Pancreas (tissue), 10 donors: ENCODE results near the gene FCAMR. TPM values are rescaled to one million over a fixed set of nuclear protein-coding genes. Genes with fewer than 3 reads are reported as not detected.
A peak's percentile ranks its signal among the peaks of the same experiment; 100 is the strongest.

Source experiments
- ATAC-seq, 4 donors: fragments of 200-7000 bp; cut with Tn5 transposase; one replicate each; pipeline versions ENCODE4 v1.8.0 to v1.9.1; 2020; ENCODE audit warnings: mild to moderate bottlenecking in 4 of 4, moderate library complexity in 4 of 4
- DNase-seq, 6 donors: peaks; one replicate each; pipeline ENCODE4 v3.0.0-alpha.2; 2020
- FAIRE-seq: peaks from 2 replicates; lab custom pipeline; 2012; peaks lifted over from hg19 to GRCh38; lab: Jason Lieb, UNC
- H3K27ac ChIP-seq, 4 donors: fragments of 200-600 bp; sonication (generic); 1 replicate in 3 of 4; 2 replicates in 1 of 4; pipeline versions ENCODE4 v1.5.0 to v1.8.0; 2020
- H3K27me3 ChIP-seq, 4 donors: fragments of 200-600 bp; one replicate each; pipeline ENCODE4 v1.8.0; 2021
- H3K36me3 ChIP-seq, 3 donors: fragments of 200-600 bp; sonication (generic) in 1 of 3; one replicate each; pipeline versions ENCODE4 v1.5.0 to v1.8.0; 2020 to 2021
- H3K4me1 ChIP-seq, 3 donors: fragments of 200-600 bp; one replicate each; pipeline ENCODE4 v1.8.0; 2021
- H3K4me3 ChIP-seq, 4 donors: fragments of 200-600 bp; sonication (generic) in 2 of 4; one replicate each; pipeline versions ENCODE4 v1.5.0 to v1.8.0; 2020 to 2021
- H3K9me3 ChIP-seq, 4 donors: fragments of 200-600 bp; one replicate each; pipeline ENCODE4 v1.8.0; 2021
- CTCF ChIP-seq, 4 donors: fragments of 200-600 bp; sonication (generic) in 3 of 4; IDR thresholded peaks; one replicate each; pipeline versions ENCODE4 v1.5.0 to v1.8.0; 2021; ENCODE audit warnings: antibody characterized with exemption in 4 of 4
- WGBS, 2 donors: extraction: QIAGEN DNeasy Blood & Tissue Kit; methylation state at CpG; one replicate each; pipeline ENCODE4 v1.1.7; 2013; 5-methylcytosine and 5-hydroxymethylcytosine counted together
- intact Hi-C, 3 donors: fragments of 100-400 bp; cut with DNase I; formaldehyde crosslinking; loops; one replicate each; pipeline versions ENCODE4 v1.11.1 to v1.14.2; 2022
- polyA plus RNA-seq, 2 donors: library from polyadenylated mRNA; stranded (reverse); fragments of 200-250 nt; gene quantifications; one replicate each; pipeline ENCODE4 v1.2.3, GENCODE V29; 2013
- total RNA-seq, 6 donors: library from RNA; stranded (reverse); fragmentation: NEBNext Ultra II Directional in 4 of 6; extraction: Animal tissue kit (Norgen Biotek cat#: 25700) in 4 of 6; gene quantifications; one replicate each; pipeline versions ENCODE4 v1.2.1 to v1.2.4, GENCODE V29; 2021 to 2023
- donor health status: healthy with polysubstance abuse.
- donor health status: DM: no; HTN: no; CAD: no; lungs with moderate emphysema.
- donor health status: DM: no; HTN: no; CAD: no.
- donor health status: control.
- donor health status: control.
- donor health status: Bipolar disorder and iron deficiency.
- donor health status: DM: yes; HTN: yes; CAD: no.
- donor health status: DM: no; HTN: no; CAD: no.
- donor health status: DM: no; HTN: no; CAD: no.
- donor health status: DM: yes; HTN: yes; CAD: no.

FCAMR gene
- total and polyA plus RNA-seq, 8 donors: not detected

GRCh38 chr1:206946261-206946660, 24.0 kb downstream of the FCAMR start, which contains the start of gene PIGR:
PIGR (minus strand) TSS chr1:206946466; CDS start chr1:206940531, 5,935 bp downstream.
- no peak for FAIRE-seq
- DNase-seq: peak in 2 of 6 donors; percentile 23 to 28
- no peaks in the 10 kb centered on the region for H3K36me3 ChIP-seq
- peaks cover 0 to 39% (median 10%) of the 10 kb centered on the region in 3 donors for H3K4me1 ChIP-seq
- TF ChIP-seq CTCF (IDR thresholded peaks at IDR 0.05): no peak
- H3K9me3 ChIP-seq: no peaks in the 10 kb centered on the region
- peak within 1 kb of the TSS in 1 of 4 donors; percentile 30 for H3K4me3 ChIP-seq
- ATAC-seq: peak; percentile 35 to 71 (median 58)
- WGBS, 2 donors: 19 to 23% methylated on average over 7 of the region's 7 CpGs
- peak within 1 kb of the TSS in 2 of 4 donors; percentile 46 to 51 for H3K27ac ChIP-seq
- no peaks in the 10 kb centered on the region for H3K27me3 ChIP-seq
- intact Hi-C loops: no loop called here

- Histone ChIP-seq H3K4me3 (peak overlapping the region in 1 of 4 donors; percentile 30), H3K27ac (peak overlapping the region in 2 of 4 donors; percentile 46 to 51)
Measured at GRCh38 chr1:206945779-206946178, 24.5 kb downstream of the FCAMR start.

GRCh38 chr1:206944703-206945102, 25.6 kb downstream of the FCAMR start:
- Histone ChIP-seq H3K9me3 (no peaks in the 10 kb centered on the region), H3K36me3 (no peaks in the 10 kb centered on the region), H3K4me3 (no peak overlapping the region), H3K27me3 (no peaks in the 10 kb centered on the region), H3K4me1 (peaks cover 0 to 37% (median 8%) of the 10 kb centered on the region in 3 donors), H3K27ac (no peak overlapping the region)
- no peak for TF ChIP-seq CTCF (IDR thresholded peaks at IDR 0.05)
- ATAC-seq (no peak), DNase-seq (no peak), FAIRE-seq (no peak)
- intact Hi-C loops: no loop called here
- WGBS, 2 donors: 63 to 84% methylated on average over 5 of the region's 5 CpGs

More at GRCh38 chr1:206945779-206946178, 24.5 kb downstream of the FCAMR start:
- H3K27me3 ChIP-seq: no peaks in the 10 kb centered on the region
- WGBS, 2 donors: 85 to 93% methylated on average over 4 of the region's 4 CpGs
- no peak for TF ChIP-seq CTCF (IDR thresholded peaks at IDR 0.05)
- FAIRE-seq: no peak
- H3K36me3 ChIP-seq: no peaks in the 10 kb centered on the region
- H3K9me3 ChIP-seq: no peaks in the 10 kb centered on the region
- peaks cover 0 to 39% (median 8%) of the 10 kb centered on the region in 3 donors for H3K4me1 ChIP-seq
- no peak for ATAC-seq
- no peak for DNase-seq
- intact Hi-C loops: no loop called here

GRCh38 chr1:206941766-206942418, 28.4 kb downstream of the FCAMR start:
- Histone ChIP-seq H3K27me3 (no peaks in the 10 kb centered on the region), H3K9me3 (no peaks in the 10 kb centered on the region), H3K4me1 (peaks cover 0 to 37% (median 8%) of the 10 kb centered on the region in 3 donors), H3K4me3 (no peak overlapping the region), H3K27ac (peak overlapping the region in 3 of 4 donors; percentile 12 to 82 (median 72)), H3K36me3 (no peaks in the 10 kb centered on the region)
- DNase-seq (peak in 4 of 6 donors; percentile 31 to 63 (median 42)), FAIRE-seq (no peak), ATAC-seq (peak; percentile 66 to 88 (median 82))
- WGBS, 2 donors: 11 to 14% methylated on average over 6 of the region's 6 CpGs
- intact Hi-C loops: no loop called here
- TF ChIP-seq CTCF (IDR thresholded peaks at IDR 0.05): no peak

- Histone ChIP-seq H3K27ac (no peak overlapping the region), H3K9me3 (no peaks in the 10 kb centered on the region), H3K4me1 (peaks cover 0 to 31% (median 8%) of the 10 kb centered on the region in 3 donors), H3K4me3 (no peak overlapping the region), H3K36me3 (no peaks in the 10 kb centered on the region), H3K27me3 (no peaks in the 10 kb centered on the region)
- WGBS, 2 donors: 95 to 98% methylated on average over 3 of the region's 3 CpGs
- DNase-seq (no peak), FAIRE-seq (no peak), ATAC-seq (no peak)
- TF ChIP-seq CTCF (IDR thresholded peaks at IDR 0.05): no peak
- intact Hi-C loops: no loop called here
Measured at GRCh38 chr1:206940588-206940936, 29.7 kb downstream of the FCAMR start.
